K562 (cell line): ENCODE measurements around the gene CCDC116. TPM values are rescaled to one million over a fixed set of nuclear protein-coding genes. Genes with fewer than 3 reads are reported as not detected.

Experiments
- ATAC-seq: fragments of 200-7000 bp; cut with Tn5 transposase; 3 replicates; pipeline ENCODE4 v1.9.1; 2020; ENCODE audit warnings: moderate library complexity
- BruUV-seq: library from RNA; stranded (reverse); fragments of 400-500 nt; replicated peaks from 2 replicates; lab custom pipeline; 2021; lab: Mats Ljungman, UMichigan
- CTCF ChIA-PET: fragments of 300-600 bp; formaldehyde crosslinking; extraction: SDS; loops from one replicate; lab custom pipeline; 2021; ENCODE audit warnings: low intra/inter-chr PET ratio; lab: Yijun Ruan, JAX
- POLR2A ChIA-PET: fragments of 300-600, 350-650 bp; sonication (Branson Sonifier 250); formaldehyde crosslinking; extraction: SDS; loops from one replicate; lab custom pipeline; 2021; ENCODE audit warnings: antibody characterized with exemption, inconsistent platforms; lab: Yijun Ruan, JAX
- DNase-seq, 4 experiments: peaks; one replicate each; pipeline versions ENCODE4 v3.0.0 to v3.0.0-alpha.2; 2011 to 2018; ENCODE audit warnings: low spot score in 3 of 4, mixed read lengths in 3 of 4; ENCODE audit errors: extremely low read depth in 1 of 4
- FAIRE-seq: peaks from 2 replicates; lab custom pipeline; 2011; peaks lifted over from hg19 to GRCh38; lab: Jason Lieb, UNC
- H2AFZ ChIP-seq: 2 replicates; pipeline ENCODE4 v1.6.0; 2011; ENCODE audit warnings: low read depth, low read length, control low read depth, inconsistent platforms
- H3K27ac ChIP-seq: fragments of 200-600 bp; 3 replicates; pipeline ENCODE4 v1.8.0; 2011; ENCODE audit warnings: low read depth, mild to moderate bottlenecking, control low read depth, inconsistent platforms, low read length, moderate library complexity, mixed read lengths; ENCODE audit errors: extremely low read depth
- H3K27me3 ChIP-seq, 2 experiments: fragments of 300-600 bp in 1 of 2; 2 replicates in 1 of 2; 3 replicates in 1 of 2; pipeline versions ENCODE4 v1.6.0 to v1.8.0; 2011; ENCODE audit warnings: inconsistent platforms in 2 of 2, low read length in 2 of 2, mild to moderate bottlenecking in 1 of 2, mixed read lengths in 1 of 2, moderate library complexity in 1 of 2; ENCODE audit not compliant: control insufficient read depth in 2 of 2, insufficient read depth in 2 of 2
- H3K36me3 ChIP-seq: fragments of 300-600 bp; 3 replicates; pipeline ENCODE4 v1.8.0; 2011; ENCODE audit warnings: mild to moderate bottlenecking, low read length, inconsistent platforms; ENCODE audit not compliant: control insufficient read depth, insufficient read depth
- H3K4me1 ChIP-seq, 2 experiments: fragments of 200-600 bp in 1 of 2; replicated peaks in 1 of 2; 2 replicates in 1 of 2; 3 replicates in 1 of 2; pipeline versions ENCODE4 v1.5.1 to v1.8.0; 2011; ENCODE audit warnings: inconsistent platforms in 2 of 2, low read length in 2 of 2, mild to moderate bottlenecking in 1 of 2, mixed read lengths in 1 of 2, moderate library complexity in 1 of 2; ENCODE audit not compliant: control insufficient read depth in 2 of 2, insufficient read depth in 2 of 2
- H3K4me2 ChIP-seq: 2 replicates; pipeline ENCODE4 v1.6.1; 2011; ENCODE audit warnings: low read length, control low read depth, inconsistent platforms, mixed read lengths; ENCODE audit not compliant: insufficient read depth
- H3K4me3 ChIP-seq: fragments of 200-600 bp; sonication (generic), shearing (Covaris generic); 2 replicates; pipeline ENCODE4 v1.5.1; 2016; ENCODE audit warnings: control low read depth, inconsistent platforms
- H3K79me2 ChIP-seq: fragments of 200-600 bp; 3 replicates; pipeline ENCODE4 v1.8.0; 2011; ENCODE audit warnings: low read length, inconsistent platforms; ENCODE audit not compliant: control insufficient read depth, insufficient read depth
- H3K9ac ChIP-seq, 2 experiments: 2 replicates each; pipeline versions ENCODE4 v1.6.0 to v1.6.1; 2011; ENCODE audit warnings: low read depth in 2 of 2, low read length in 2 of 2, control low read depth in 1 of 2, inconsistent platforms in 1 of 2, mild to moderate bottlenecking in 1 of 2, mixed read lengths in 1 of 2; ENCODE audit not compliant: insufficient read depth in 1 of 2
- H3K9me1 ChIP-seq: one replicate; pipeline ENCODE4 v1.6.0; 2011; ENCODE audit warnings: inconsistent platforms, mild to moderate bottlenecking, low read length, moderate library complexity; ENCODE audit not compliant: control insufficient read depth, insufficient read depth
- H3K9me3 ChIP-seq: replicated peaks from 2 replicates; pipeline ENCODE4 v1.5.1; 2011; ENCODE audit warnings: low read depth, low read length, inconsistent platforms; ENCODE audit not compliant: control insufficient read depth, insufficient read depth
- H4K20me1 ChIP-seq: replicated peaks from 2 replicates; pipeline ENCODE4 v1.6.1; 2011; ENCODE audit warnings: low read length, inconsistent platforms, mixed read lengths; ENCODE audit not compliant: control insufficient read depth, insufficient read depth
- FOXA1 ChIP-seq: fragments of 450-650 bp; IDR thresholded peaks from 2 replicates; pipeline ENCODE4 v1.6.1; 2016; ENCODE audit warnings: mild to moderate bottlenecking, borderline replicate concordance
- HDAC6 ChIP-seq: IDR thresholded peaks from 2 replicates; pipeline ENCODE4 v1.6.1; 2012; ENCODE audit warnings: low read depth, mild to moderate bottlenecking, control low read depth, inconsistent platforms, low read length, moderate library complexity
- PML ChIP-seq: IDR thresholded peaks from 2 replicates; pipeline ENCODE4 v1.6.1; 2012; ENCODE audit warnings: low read length, inconsistent platforms
- RBBP5 ChIP-seq: fragments of 200-600 bp; sonication (generic); IDR thresholded peaks from 2 replicates; pipeline ENCODE4 v1.6.1; 2012; ENCODE audit warnings: borderline replicate concordance, mild to moderate bottlenecking, low read length, control low read depth, inconsistent platforms; ENCODE audit not compliant: insufficient read depth, poor library complexity, severe bottlenecking
- TCF7 ChIP-seq: sonication (generic); IDR thresholded peaks from 2 replicates; pipeline ENCODE4 v1.6.1; 2016; ENCODE audit warnings: antibody characterized with exemption, borderline replicate concordance
- WGBS: fragments of 100-300 bp; shearing (Covaris generic); methylation state at CpG from one replicate; pipeline ENCODE4 v1.1.6; 2016; ENCODE audit warnings: low coverage, mixed read lengths; ENCODE audit not compliant: insufficient coverage; ENCODE audit errors: missing lambda C conversion rate; 5-methylcytosine and 5-hydroxymethylcytosine counted together
- in situ Hi-C: fragments of 300-500 bp; cut with MboI; formaldehyde crosslinking; loops from 4 replicates; pipeline ENCODE4 v1.15.0; 2018; ENCODE audit warnings: inconsistent platforms, mixed read lengths
- intact Hi-C: fragments of 100-400 bp; cut with micrococcal nuclease; formaldehyde crosslinking; loops from 2 replicates; pipeline ENCODE4 v1.14.2; 2022
- polyA plus RNA-seq, 8 experiments: library from polyadenylated mRNA; depleted of rRNA in 4 of 8; stranded (reverse) in 5 of 8; unstranded in 3 of 8; fragments of >200 nt; fragmentation: Nextera tagmentation in 2 of 8; fragmentation: Illumina TruSeq in 1 of 8; extraction: Ambion mirVana in 2 of 8; extraction: Trizol in 1 of 8; gene quantifications; 2 replicates each; pipeline versions ENCODE4 v1.2.1 to v1.2.3, GENCODE V29; 2011 to 2014; ENCODE audit warnings: inconsistent platforms in 1 of 8, missing spikeins in 1 of 8
- total RNA-seq, 7 experiments: library from RNA; depleted of rRNA in 6 of 7; stranded (reverse); fragments of >200 nt in 6 of 7; fragmentation: Illumina TruSeq in 2 of 7; extraction: Trizol in 2 of 7; gene quantifications; 2 replicates each; pipeline versions ENCODE4 v1.2.1 to v1.2.3, GENCODE V29; 2011 to 2021; ENCODE audit warnings: low replicate concordance in 1 of 7
- TF ChIP-seq, protein P1 (sequence below): sonication (generic); formaldehyde crosslinking; IDR thresholded peaks from 2 replicates; pipeline ENCODE4 v1.8.1; 2023; ENCODE audit warnings: mild to moderate bottlenecking, missing genetic modification reagents
- TF ChIP-seq, protein P2 (sequence below): fragments of 250-450 bp; sonication (Bioruptor Pico); IDR thresholded peaks from 2 replicates; pipeline ENCODE4 v1.5.1; 2021; ENCODE audit warnings: mild to moderate bottlenecking
- TF ChIP-seq, protein P3 (sequence below): fragments of 150-350 bp; conservative IDR thresholded peaks from 2 replicates; pipeline ENCODE4 v1.6.1; 2014; ENCODE audit warnings: low read length
- TF ChIP-seq, protein P4 (sequence below): sonication (generic); formaldehyde crosslinking; IDR thresholded peaks from 2 replicates; pipeline ENCODE4 v1.8.0; 2022; ENCODE audit warnings: missing genetic modification reagents, mild to moderate bottlenecking, moderate library complexity, borderline replicate concordance
- TF ChIP-seq, protein P5 (sequence below): fragments of 250-450 bp; sonication (Bioruptor Pico); IDR thresholded peaks from 2 replicates; pipeline ENCODE4 v1.4.0; 2020; ENCODE audit warnings: mild to moderate bottlenecking, moderate library complexity

CCDC116 gene
- total and polyA plus RNA-seq, 9 of the 15 experiments (the other 6 are each of a cell fraction or from before 2014, with no cell fraction given) = 1.6 to 11.3 (median 4.7) TPM

DNA sequence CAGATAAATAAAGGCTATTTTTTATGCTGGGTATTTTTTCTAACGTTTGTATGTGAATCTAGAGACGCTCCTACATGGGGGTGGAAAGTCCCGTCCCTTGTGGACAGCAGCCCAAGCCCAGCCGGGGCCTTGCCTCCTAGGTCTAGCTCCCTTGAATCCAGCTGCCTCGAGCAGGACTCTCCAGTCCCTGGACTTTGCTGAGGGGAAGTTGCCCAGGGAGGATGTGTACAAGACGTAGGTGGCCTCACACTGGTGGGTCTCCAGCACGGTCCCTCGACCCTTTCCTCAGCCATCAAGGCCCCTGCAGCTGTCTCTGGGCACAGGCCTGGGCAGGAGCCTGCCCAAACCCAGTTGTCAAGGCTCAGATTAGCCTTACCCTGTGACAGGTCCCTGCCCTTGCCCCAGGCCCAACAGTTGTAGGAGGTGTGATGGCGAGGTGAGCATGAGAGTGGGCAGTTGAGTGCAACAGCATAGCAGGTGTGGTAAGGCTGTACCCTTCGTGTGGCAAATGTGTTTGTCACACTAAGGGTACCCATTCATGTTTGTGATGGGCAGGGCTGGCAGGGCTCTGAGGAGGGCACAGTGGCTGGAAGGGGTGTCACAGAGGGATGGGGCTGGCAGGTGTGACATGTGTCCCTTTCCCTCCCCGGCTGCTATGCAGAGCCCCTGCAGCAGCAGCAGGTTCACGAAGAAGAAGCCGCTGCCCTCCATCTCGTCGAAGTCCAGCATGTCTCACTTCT is 3.4 kb downstream of the CCDC116 start:
- no peaks in the 10 kb centered on the region for H3K9me3 ChIP-seq
- no peak for DNase-seq
- peak overlapping the region in 1 of 2 experiments; percentile 79; a peak in 2 of 4 replicates for H3K9ac ChIP-seq
- intact Hi-C loops = loop anchor here (10.0 kb wide), 1 partner anchor 919 kb away; the partner anchor contains the start of gene PRAME
- ATAC-seq = no peak
- no peaks in the 10 kb centered on the region for H3K27me3 ChIP-seq
- no peak for FAIRE-seq
- 50% methylated on average over 15 of the region's 15 CpGs for WGBS
- no peak overlapping the region for H3K27ac ChIP-seq
- POLR2A ChIA-PET = interaction anchor here (0.5 to 76.8 kb wide), 9 partner anchors 16 to 1321 kb away, joined by 3 to 4622 read pairs (median 5); partner anchors contain the start of genes CCDC116, SDF2L1 and YDJC
- H4K20me1 ChIP-seq = no peaks in the 10 kb centered on the region
- CTCF ChIA-PET = no interaction called here
- peaks cover 9% of the 10 kb centered on the region for H3K9me1 ChIP-seq
- H3K79me2 ChIP-seq = peaks cover 9% of the 10 kb centered on the region; the same call in 1 of the 3 replicates
- in situ Hi-C loops = loop anchor here (25.0 kb wide), 1 partner anchor 499 kb away; no protein-coding TSS in a partner anchor
- no TSS peak for BruUV-seq
- no peaks in the 10 kb centered on the region; the same call in 2 of the 3 replicates for H3K36me3 ChIP-seq
- no peak overlapping the region for H3K4me3 ChIP-seq
- peaks cover 30 to 72% of the 10 kb centered on the region in 2 experiments for H3K4me1 ChIP-seq
- no peak overlapping the region for H2AFZ ChIP-seq
- H3K4me2 ChIP-seq = no peak overlapping the region
- TF ChIP-seq, protein P1, sequence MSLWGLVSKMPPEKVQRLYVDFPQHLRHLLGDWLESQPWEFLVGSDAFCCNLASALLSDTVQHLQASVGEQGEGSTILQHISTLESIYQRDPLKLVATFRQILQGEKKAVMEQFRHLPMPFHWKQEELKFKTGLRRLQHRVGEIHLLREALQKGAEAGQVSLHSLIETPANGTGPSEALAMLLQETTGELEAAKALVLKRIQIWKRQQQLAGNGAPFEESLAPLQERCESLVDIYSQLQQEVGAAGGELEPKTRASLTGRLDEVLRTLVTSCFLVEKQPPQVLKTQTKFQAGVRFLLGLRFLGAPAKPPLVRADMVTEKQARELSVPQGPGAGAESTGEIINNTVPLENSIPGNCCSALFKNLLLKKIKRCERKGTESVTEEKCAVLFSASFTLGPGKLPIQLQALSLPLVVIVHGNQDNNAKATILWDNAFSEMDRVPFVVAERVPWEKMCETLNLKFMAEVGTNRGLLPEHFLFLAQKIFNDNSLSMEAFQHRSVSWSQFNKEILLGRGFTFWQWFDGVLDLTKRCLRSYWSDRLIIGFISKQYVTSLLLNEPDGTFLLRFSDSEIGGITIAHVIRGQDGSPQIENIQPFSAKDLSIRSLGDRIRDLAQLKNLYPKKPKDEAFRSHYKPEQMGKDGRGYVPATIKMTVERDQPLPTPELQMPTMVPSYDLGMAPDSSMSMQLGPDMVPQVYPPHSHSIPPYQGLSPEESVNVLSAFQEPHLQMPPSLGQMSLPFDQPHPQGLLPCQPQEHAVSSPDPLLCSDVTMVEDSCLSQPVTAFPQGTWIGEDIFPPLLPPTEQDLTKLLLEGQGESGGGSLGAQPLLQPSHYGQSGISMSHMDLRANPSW (CRISPR knock-in tag) = peak; percentile 37; the same call in 1 of the 2 replicates
- TF ChIP-seq PML (no peak), TCF7 (no peak), HDAC6 (no peak), FOXA1 (no peak), RBBP5 (no peak)
- TF ChIP-seq, protein P2, sequence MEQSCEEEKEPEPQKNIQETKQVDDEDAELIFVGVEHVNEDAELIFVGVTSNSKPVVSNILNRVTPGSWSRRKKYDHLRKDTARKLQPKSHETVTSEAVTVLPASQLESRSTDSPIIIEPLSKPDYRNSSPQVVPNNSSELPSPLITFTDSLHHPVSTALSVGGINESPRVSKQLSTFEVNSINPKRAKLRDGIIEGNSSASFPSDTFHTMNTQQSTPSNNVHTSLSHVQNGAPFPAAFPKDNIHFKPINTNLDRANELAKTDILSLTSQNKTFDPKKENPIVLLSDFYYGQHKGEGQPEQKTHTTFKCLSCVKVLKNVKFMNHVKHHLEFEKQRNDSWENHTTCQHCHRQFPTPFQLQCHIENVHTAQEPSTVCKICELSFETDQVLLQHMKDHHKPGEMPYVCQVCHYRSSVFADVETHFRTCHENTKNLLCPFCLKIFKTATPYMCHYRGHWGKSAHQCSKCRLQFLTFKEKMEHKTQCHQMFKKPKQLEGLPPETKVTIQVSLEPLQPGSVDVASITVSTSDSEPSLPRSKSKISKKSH (CRISPR knock-in tag) = no peak
- TF ChIP-seq, protein P3, sequence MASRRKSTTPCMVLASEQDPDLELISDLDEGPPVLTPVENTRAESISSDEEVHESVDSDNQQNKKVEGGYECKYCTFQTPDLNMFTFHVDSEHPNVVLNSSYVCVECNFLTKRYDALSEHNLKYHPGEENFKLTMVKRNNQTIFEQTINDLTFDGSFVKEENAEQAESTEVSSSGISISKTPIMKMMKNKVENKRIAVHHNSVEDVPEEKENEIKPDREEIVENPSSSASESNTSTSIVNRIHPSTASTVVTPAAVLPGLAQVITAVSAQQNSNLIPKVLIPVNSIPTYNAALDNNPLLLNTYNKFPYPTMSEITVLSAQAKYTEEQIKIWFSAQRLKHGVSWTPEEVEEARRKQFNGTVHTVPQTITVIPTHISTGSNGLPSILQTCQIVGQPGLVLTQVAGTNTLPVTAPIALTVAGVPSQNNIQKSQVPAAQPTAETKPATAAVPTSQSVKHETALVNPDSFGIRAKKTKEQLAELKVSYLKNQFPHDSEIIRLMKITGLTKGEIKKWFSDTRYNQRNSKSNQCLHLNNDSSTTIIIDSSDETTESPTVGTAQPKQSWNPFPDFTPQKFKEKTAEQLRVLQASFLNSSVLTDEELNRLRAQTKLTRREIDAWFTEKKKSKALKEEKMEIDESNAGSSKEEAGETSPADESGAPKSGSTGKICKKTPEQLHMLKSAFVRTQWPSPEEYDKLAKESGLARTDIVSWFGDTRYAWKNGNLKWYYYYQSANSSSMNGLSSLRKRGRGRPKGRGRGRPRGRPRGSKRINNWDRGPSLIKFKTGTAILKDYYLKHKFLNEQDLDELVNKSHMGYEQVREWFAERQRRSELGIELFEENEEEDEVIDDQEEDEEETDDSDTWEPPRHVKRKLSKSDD = no peak
- TF ChIP-seq, protein P4, sequence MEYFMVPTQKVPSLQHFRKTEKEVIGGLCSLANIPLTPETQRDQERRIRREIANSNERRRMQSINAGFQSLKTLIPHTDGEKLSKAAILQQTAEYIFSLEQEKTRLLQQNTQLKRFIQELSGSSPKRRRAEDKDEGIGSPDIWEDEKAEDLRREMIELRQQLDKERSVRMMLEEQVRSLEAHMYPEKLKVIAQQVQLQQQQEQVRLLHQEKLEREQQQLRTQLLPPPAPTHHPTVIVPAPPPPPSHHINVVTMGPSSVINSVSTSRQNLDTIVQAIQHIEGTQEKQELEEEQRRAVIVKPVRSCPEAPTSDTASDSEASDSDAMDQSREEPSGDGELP (CRISPR knock-in tag) = no peak
- TF ChIP-seq, protein P5, sequence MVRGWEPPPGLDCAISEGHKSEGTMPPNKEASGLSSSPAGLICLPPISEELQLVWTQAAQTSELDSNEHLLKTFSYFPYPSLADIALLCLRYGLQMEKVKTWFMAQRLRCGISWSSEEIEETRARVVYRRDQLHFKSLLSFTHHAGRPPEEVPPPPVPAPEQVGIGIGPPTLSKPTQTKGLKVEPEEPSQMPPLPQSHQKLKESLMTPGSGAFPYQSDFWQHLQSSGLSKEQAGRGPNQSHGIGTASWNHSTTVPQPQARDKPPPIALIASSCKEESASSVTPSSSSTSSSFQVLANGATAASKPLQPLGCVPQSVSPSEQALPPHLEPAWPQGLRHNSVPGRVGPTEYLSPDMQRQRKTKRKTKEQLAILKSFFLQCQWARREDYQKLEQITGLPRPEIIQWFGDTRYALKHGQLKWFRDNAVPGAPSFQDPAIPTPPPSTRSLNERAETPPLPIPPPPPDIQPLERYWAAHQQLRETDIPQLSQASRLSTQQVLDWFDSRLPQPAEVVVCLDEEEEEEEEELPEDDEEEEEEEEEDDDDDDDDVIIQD (CRISPR knock-in tag) = no peak
